GM12874 (cell line): ENCODE data around the gene TUBGCP6.

ENCODE experiments used
- TF ChIP-seq, protein P1 (sequence below): IDR thresholded peaks from 2 replicates; pipeline ENCODE4 v1.5.1; 2011; ENCODE audit warnings: low read depth, mild to moderate bottlenecking, control low read depth, low read length, moderate library complexity; ENCODE audit not compliant: insufficient read depth

The TUBGCP6 gene

DNA sequence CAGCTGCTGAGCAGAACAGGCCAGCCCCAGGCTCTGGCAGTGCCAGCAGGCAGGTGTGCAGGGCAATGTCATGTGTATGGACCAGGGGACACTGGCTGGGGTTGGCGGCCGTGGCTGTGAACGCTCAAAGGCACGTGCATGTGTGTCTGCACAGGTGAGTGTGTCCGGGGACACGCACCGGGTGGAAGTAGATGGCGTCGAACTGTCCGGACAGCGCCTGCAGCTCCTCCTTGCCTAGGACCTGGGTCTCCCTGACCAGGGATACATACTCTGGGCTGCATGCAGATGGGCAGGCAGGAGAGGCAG lies 5.4 kb upstream of the TUBGCP6 start:
- TF ChIP-seq, protein P1, sequence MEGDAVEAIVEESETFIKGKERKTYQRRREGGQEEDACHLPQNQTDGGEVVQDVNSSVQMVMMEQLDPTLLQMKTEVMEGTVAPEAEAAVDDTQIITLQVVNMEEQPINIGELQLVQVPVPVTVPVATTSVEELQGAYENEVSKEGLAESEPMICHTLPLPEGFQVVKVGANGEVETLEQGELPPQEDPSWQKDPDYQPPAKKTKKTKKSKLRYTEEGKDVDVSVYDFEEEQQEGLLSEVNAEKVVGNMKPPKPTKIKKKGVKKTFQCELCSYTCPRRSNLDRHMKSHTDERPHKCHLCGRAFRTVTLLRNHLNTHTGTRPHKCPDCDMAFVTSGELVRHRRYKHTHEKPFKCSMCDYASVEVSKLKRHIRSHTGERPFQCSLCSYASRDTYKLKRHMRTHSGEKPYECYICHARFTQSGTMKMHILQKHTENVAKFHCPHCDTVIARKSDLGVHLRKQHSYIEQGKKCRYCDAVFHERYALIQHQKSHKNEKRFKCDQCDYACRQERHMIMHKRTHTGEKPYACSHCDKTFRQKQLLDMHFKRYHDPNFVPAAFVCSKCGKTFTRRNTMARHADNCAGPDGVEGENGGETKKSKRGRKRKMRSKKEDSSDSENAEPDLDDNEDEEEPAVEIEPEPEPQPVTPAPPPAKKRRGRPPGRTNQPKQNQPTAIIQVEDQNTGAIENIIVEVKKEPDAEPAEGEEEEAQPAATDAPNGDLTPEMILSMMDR, result no peak

- TF ChIP-seq, protein P1, result no peak
These were observed 4.8 kb upstream of the TUBGCP6 start for GRCh38 chr22:50249341-50250248.

GRCh38 chr22:50248196-50249081 lies 3.6 kb upstream of the TUBGCP6 start:
- TF ChIP-seq, protein P1, result no peak

- TF ChIP-seq, protein P1, result no peak
These were observed 2.9 kb upstream of the TUBGCP6 start for GRCh38 chr22:50247748-50248147.

- TF ChIP-seq, protein P1, result peak; percentile 17; the same call in 1 of the 2 replicates
These were observed 1.7 kb upstream of the TUBGCP6 start for GRCh38 chr22:50246242-50247175.

- TF ChIP-seq, protein P1, result no peak
These were observed 620 bp upstream of the TUBGCP6 start for GRCh38 chr22:50245214-50246072.
